Measurements from ENCODE around the gene ADAMTS14. TPM values are rescaled to one million over a fixed set of nuclear protein-coding genes. Genes with fewer than 3 reads are reported as not detected.

Gene ADAMTS14
- total RNA-seq, 1 experiment from 2014 or later, result 0.14 TPM

GRCh38 chr10:70723771-70724170 is 51.5 kb downstream of the ADAMTS14 start:
- no peaks in the 10 kb centered on the region for H3K9me3 Mint-ChIP-seq (ENCODE audit: low read depth, unreplicated experiment)
- H3K27ac Mint-ChIP-seq (ENCODE audit: unreplicated experiment), result no peak overlapping the region
- no peaks in the 10 kb centered on the region for H3K36me3 Mint-ChIP-seq (ENCODE audit: insufficient read depth, unreplicated experiment)
- CTCF ChIA-PET, result no interaction called here
- H3K4me1 Mint-ChIP-seq (ENCODE audit: low read depth, unreplicated experiment), result no peaks in the 10 kb centered on the region
- H3K27me3 Mint-ChIP-seq (ENCODE audit: unreplicated experiment), result peaks cover 74% of the 10 kb centered on the region
- TF ChIP-seq CTCF (IDR thresholded peaks at IDR 0.05; ENCODE audit: unreplicated experiment), result no peak
- DNase-seq, result no peak
- no TSS peak for BruUV-seq (replicated peaks)
- intact Hi-C loops (cut with micrococcal nuclease; ENCODE audit: unreplicated experiment), result no loop called here
- H3K4me3 Mint-ChIP-seq (ENCODE audit: low read depth, unreplicated experiment), result no peak overlapping the region

DNA sequence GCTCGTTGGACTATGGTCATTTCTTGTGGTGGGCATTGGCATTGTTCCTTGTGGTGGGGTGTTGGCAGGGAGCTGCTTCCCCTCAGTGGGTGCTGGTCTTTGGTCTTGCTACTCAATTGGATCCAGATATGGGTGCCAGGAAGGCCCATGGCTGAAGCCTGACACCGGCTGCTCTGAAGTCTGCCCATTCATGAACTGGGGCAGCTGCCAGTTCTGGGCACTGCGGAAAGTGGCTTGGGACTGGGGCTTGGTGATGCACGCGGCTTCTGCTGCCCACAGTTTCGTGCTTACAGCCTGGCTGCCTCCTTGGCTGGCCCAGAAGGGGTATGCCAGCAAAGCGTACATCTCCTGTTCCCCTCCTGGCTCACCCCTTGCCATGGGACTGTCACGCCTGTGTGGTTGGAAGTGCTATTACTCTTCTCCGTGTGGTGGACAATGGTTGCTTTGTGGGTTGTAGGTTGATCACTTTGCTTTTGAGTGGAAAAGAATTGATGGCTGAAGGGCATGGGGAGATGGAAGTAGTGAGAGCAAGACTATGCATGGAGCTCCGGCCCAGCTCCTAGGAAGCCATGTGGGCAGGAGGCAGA is 54.7 kb downstream of the ADAMTS14 start:
- BruUV-seq (replicated peaks), result no TSS peak

DNA sequence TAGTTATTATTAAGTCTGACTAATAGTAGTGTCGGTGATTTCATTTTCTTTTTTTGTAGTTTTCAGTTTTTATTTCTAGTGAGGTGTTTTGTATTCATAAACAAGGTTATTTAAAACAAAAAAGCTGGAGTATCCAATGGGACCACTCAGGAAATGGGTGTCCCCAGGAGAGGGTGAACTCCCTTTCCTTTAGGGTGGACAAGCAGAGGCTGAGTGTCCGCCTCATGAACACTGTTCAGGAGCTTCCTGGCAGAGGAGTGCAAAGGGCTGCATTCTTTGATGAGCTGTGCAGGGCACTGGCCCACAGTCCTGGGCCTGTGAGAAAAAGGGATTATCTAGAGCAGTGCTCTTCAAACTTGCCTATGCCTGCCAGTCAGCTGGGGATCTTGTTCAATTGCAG is 56.0 kb downstream of the ADAMTS14 start:
- Mint-ChIP-seq H3K4me1 (ENCODE audit: low read depth, unreplicated experiment) (no peaks in the 10 kb centered on the region), H3K4me3 (ENCODE audit: low read depth, unreplicated experiment) (no peak overlapping the region), H3K27ac (ENCODE audit: unreplicated experiment) (no peak overlapping the region), H3K27me3 (ENCODE audit: unreplicated experiment) (peaks cover 98% of the 10 kb centered on the region), H3K36me3 (ENCODE audit: insufficient read depth, unreplicated experiment) (no peaks in the 10 kb centered on the region), H3K9me3 (ENCODE audit: low read depth, unreplicated experiment) (no peaks in the 10 kb centered on the region)
- TF ChIP-seq CTCF (IDR thresholded peaks at IDR 0.05; ENCODE audit: unreplicated experiment), result no peak
- CTCF ChIA-PET, result interaction anchor here (1.3 kb wide), 1 partner anchor 9 kb away, joined by 3 read pairs; no protein-coding TSS in a partner anchor
- no peak for DNase-seq
- intact Hi-C loops (cut with micrococcal nuclease; ENCODE audit: unreplicated experiment), result no loop called here
- no TSS peak for BruUV-seq (replicated peaks)

More for the DNA sequence above, 54.7 kb downstream of the ADAMTS14 start:
- intact Hi-C loops (cut with micrococcal nuclease; ENCODE audit: unreplicated experiment), result no loop called here
- Mint-ChIP-seq H3K27ac (ENCODE audit: unreplicated experiment) (no peak overlapping the region), H3K27me3 (ENCODE audit: unreplicated experiment) (peaks cover 94% of the 10 kb centered on the region), H3K4me1 (ENCODE audit: low read depth, unreplicated experiment) (no peaks in the 10 kb centered on the region), H3K4me3 (ENCODE audit: low read depth, unreplicated experiment) (no peak overlapping the region), H3K9me3 (ENCODE audit: low read depth, unreplicated experiment) (no peaks in the 10 kb centered on the region), H3K36me3 (ENCODE audit: insufficient read depth, unreplicated experiment) (no peaks in the 10 kb centered on the region)
- CTCF ChIA-PET, result no interaction called here
- no peak for DNase-seq
- no peak for TF ChIP-seq CTCF (IDR thresholded peaks at IDR 0.05; ENCODE audit: unreplicated experiment)

GRCh38 chr10:70729763-70730357 is 57.6 kb downstream of the ADAMTS14 start:
- no TSS peak for BruUV-seq (replicated peaks)
- intact Hi-C loops (cut with micrococcal nuclease; ENCODE audit: unreplicated experiment), result no loop called here

More at GRCh38 chr10:70729763-70730357, 57.6 kb downstream of the ADAMTS14 start:
- no peaks in the 10 kb centered on the region for H3K4me1 Mint-ChIP-seq (ENCODE audit: low read depth, unreplicated experiment)
- H3K27me3 Mint-ChIP-seq (ENCODE audit: unreplicated experiment), result peaks cover 98% of the 10 kb centered on the region
- H3K9me3 Mint-ChIP-seq (ENCODE audit: low read depth, unreplicated experiment), result no peaks in the 10 kb centered on the region
- no peaks in the 10 kb centered on the region for H3K36me3 Mint-ChIP-seq (ENCODE audit: insufficient read depth, unreplicated experiment)
- no peak for DNase-seq
- H3K27ac Mint-ChIP-seq (ENCODE audit: unreplicated experiment), result no peak overlapping the region
- TF ChIP-seq CTCF (IDR thresholded peaks at IDR 0.05; ENCODE audit: unreplicated experiment), result no peak
- CTCF ChIA-PET, result no interaction called here
- H3K4me3 Mint-ChIP-seq (ENCODE audit: low read depth, unreplicated experiment), result no peak overlapping the region
